ENCODE data around the gene TTLL5.

TTLL5 gene

GRCh38 chr14:75709207-75709812 lies 48.3 kb downstream of the TTLL5 start:
- no peak overlapping the region for H3K27ac ChIP-seq (ENCODE audit: low read depth, low read length)

GRCh38 chr14:75711105-75711795 lies 50.2 kb downstream of the TTLL5 start:
- Histone ChIP-seq H2AFZ (ENCODE audit: low read depth, low read length, severe bottlenecking) (no peak overlapping the region), H4K20me1 (ENCODE audit: low read depth, low read length) (no peaks in the 10 kb centered on the region), H3K27me3 (ENCODE audit: low read length) (no peaks in the 10 kb centered on the region), H3K36me3 (ENCODE audit: low read length) (no peaks in the 10 kb centered on the region), H3K27ac (ENCODE audit: low read depth, low read length) (no peak overlapping the region), H3K9me3 (ENCODE audit: insufficient read depth, low read length) (no peaks in the 10 kb centered on the region), H3K4me2 (ENCODE audit: low read depth, low read length, poor library complexity, severe bottlenecking) (no peak overlapping the region), H3K9ac (ENCODE audit: low read length) (no peak overlapping the region), H3K9me2 (replicated peaks; ENCODE audit: insufficient read depth, low read length) (no peaks in the 10 kb centered on the region), H3K79me2 (ENCODE audit: insufficient read depth, low read length) (no peaks in the 10 kb centered on the region), H3F3A (ENCODE audit: insufficient read depth) (peaks cover 3% of the 10 kb centered on the region; the same call in 1 of the 2 replicates), H3K4me3 (ENCODE audit: insufficient read depth, low read length, poor library complexity, severe bottlenecking) (no peak overlapping the region)
- peak; percentile 31 for TF ChIP-seq CTCF (IDR thresholded peaks at IDR 0.05; ENCODE audit: insufficient read depth, low read length, poor library complexity, severe bottlenecking)
- TF ChIP-seq EZH2phosphoT487 (conservative IDR thresholded peaks at IDR 0.05; ENCODE audit: low read length), result no peak

More at GRCh38 chr14:75709207-75709812, 48.3 kb downstream of the TTLL5 start:
- Histone ChIP-seq H3K27me3 (ENCODE audit: low read length) (no peaks in the 10 kb centered on the region), H3K4me3 (ENCODE audit: insufficient read depth, low read length, poor library complexity, severe bottlenecking) (no peak overlapping the region), H4K20me1 (ENCODE audit: low read depth, low read length) (no peaks in the 10 kb centered on the region), H3K79me2 (ENCODE audit: insufficient read depth, low read length) (no peaks in the 10 kb centered on the region), H3K9me2 (replicated peaks; ENCODE audit: insufficient read depth, low read length) (no peaks in the 10 kb centered on the region), H2AFZ (ENCODE audit: low read depth, low read length, severe bottlenecking) (no peak overlapping the region), H3F3A (ENCODE audit: insufficient read depth) (peaks cover 3% of the 10 kb centered on the region; the same call in 1 of the 2 replicates), H3K9me3 (ENCODE audit: insufficient read depth, low read length) (no peaks in the 10 kb centered on the region), H3K4me2 (ENCODE audit: low read depth, low read length, poor library complexity, severe bottlenecking) (no peak overlapping the region), H3K36me3 (ENCODE audit: low read length) (no peaks in the 10 kb centered on the region), H3K9ac (ENCODE audit: low read length) (no peak overlapping the region)
- TF ChIP-seq EZH2phosphoT487 (conservative IDR thresholded peaks at IDR 0.05; ENCODE audit: low read length) (no peak), CTCF (IDR thresholded peaks at IDR 0.05; ENCODE audit: insufficient read depth, low read length, poor library complexity, severe bottlenecking) (peak; percentile 94)

GRCh38 chr14:75711796-75712211 lies 50.8 kb downstream of the TTLL5 start:
- Histone ChIP-seq H3K4me2 (ENCODE audit: low read depth, low read length, poor library complexity, severe bottlenecking) (no peak overlapping the region), H3K27me3 (ENCODE audit: low read length) (no peaks in the 10 kb centered on the region), H3K9me3 (ENCODE audit: insufficient read depth, low read length) (no peaks in the 10 kb centered on the region), H3K27ac (ENCODE audit: low read depth, low read length) (no peak overlapping the region), H3K79me2 (ENCODE audit: insufficient read depth, low read length) (no peaks in the 10 kb centered on the region), H4K20me1 (ENCODE audit: low read depth, low read length) (no peaks in the 10 kb centered on the region), H3K36me3 (ENCODE audit: low read length) (no peaks in the 10 kb centered on the region), H3K4me3 (ENCODE audit: insufficient read depth, low read length, poor library complexity, severe bottlenecking) (no peak overlapping the region), H3K9me2 (replicated peaks; ENCODE audit: insufficient read depth, low read length) (no peaks in the 10 kb centered on the region), H2AFZ (ENCODE audit: low read depth, low read length, severe bottlenecking) (no peak overlapping the region), H3K9ac (ENCODE audit: low read length) (no peak overlapping the region), H3F3A (ENCODE audit: insufficient read depth) (peaks cover 3% of the 10 kb centered on the region; the same call in 1 of the 2 replicates)
- no peak for TF ChIP-seq EZH2phosphoT487 (conservative IDR thresholded peaks at IDR 0.05; ENCODE audit: low read length)
- TF ChIP-seq CTCF (IDR thresholded peaks at IDR 0.05; ENCODE audit: insufficient read depth, low read length, poor library complexity, severe bottlenecking), result no peak

Measured in SU-DHL-6 (cell line).